Type B pancreatic cell (in vitro differentiated cells): ENCODE measurements around the gene HOXC4. TPM values are rescaled to one million over a fixed set of nuclear protein-coding genes. Genes with fewer than 3 reads are reported as not detected.
A peak's percentile ranks its signal among the peaks of the same experiment; 100 is the strongest.
"Not testable (repeated sequence)": the region's sequence is repeated elsewhere in the genome, so short reads cannot be mapped to it uniquely, and the experiment has no call there.

Experiments used
- DNase-seq: peaks from one replicate; pipeline ENCODE4 v3.0.0; 2021; ENCODE audit warnings: mixed read lengths; ENCODE audit not compliant: unreplicated experiment; ENCODE audit errors: extremely low spot score
- H3K27ac Mint-ChIP-seq: 2 replicates; pipeline ENCODE4 v1.8.0; 2021; ENCODE audit warnings: mild to moderate bottlenecking, mixed read lengths
- H3K27me3 Mint-ChIP-seq: 2 replicates; pipeline ENCODE4 v1.8.0; 2021; ENCODE audit warnings: mixed read lengths
- H3K36me3 Mint-ChIP-seq: 2 replicates; pipeline ENCODE4 v1.8.0; 2021; ENCODE audit warnings: mixed read lengths
- H3K4me1 Mint-ChIP-seq: one replicate; pipeline ENCODE4 v1.8.0; 2021; ENCODE audit warnings: mixed read lengths; ENCODE audit not compliant: unreplicated experiment
- H3K4me3 Mint-ChIP-seq: 2 replicates; pipeline ENCODE4 v1.8.0; 2021; ENCODE audit warnings: mild to moderate bottlenecking, mixed read lengths
- H3K9me3 Mint-ChIP-seq: 2 replicates; pipeline ENCODE4 v1.8.0; 2021; ENCODE audit warnings: mixed read lengths
- microRNA-seq: library from miRNA; unstranded; fragments of <30 nt; microRNA quantifications from one replicate; pipeline ENCODE4, GENCODE V29; 2020
- total RNA-seq: library from RNA; stranded (reverse); gene quantifications from 2 replicates; pipeline ENCODE4 v1.2.1, GENCODE V29; 2021; ENCODE audit warnings: low replicate concordance

The HOXC4 gene
- total RNA-seq, 1 donor from 2014 or later = 47.9 TPM

- H3K27me3 Mint-ChIP-seq, H3K4me3 Mint-ChIP-seq, H3K27ac Mint-ChIP-seq, H3K9me3 Mint-ChIP-seq, DNase-seq: not testable (repeated sequence)
- peaks cover 11% of the 10 kb centered on the region for H3K36me3 Mint-ChIP-seq
- peaks cover 34% of the 10 kb centered on the region for H3K4me1 Mint-ChIP-seq
These were observed 42.3 kb downstream of the HOXC4 start for GRCh38 chr12:54095928-54096327.

- not testable (repeated sequence) for H3K36me3 Mint-ChIP-seq, DNase-seq, H3K27me3 Mint-ChIP-seq, H3K4me3 Mint-ChIP-seq, H3K27ac Mint-ChIP-seq, H3K9me3 Mint-ChIP-seq
- H3K4me1 Mint-ChIP-seq = peaks cover 37% of the 10 kb centered on the region
These were observed 45.0 kb downstream of the HOXC4 start for GRCh38 chr12:54098644-54099043.

- DNase-seq = not testable (repeated sequence)
- peaks cover 13% of the 10 kb centered on the region for H3K27me3 Mint-ChIP-seq
These were observed 47.0 kb downstream of the HOXC4 start for GRCh38 chr12:54100588-54100987.

DNA sequence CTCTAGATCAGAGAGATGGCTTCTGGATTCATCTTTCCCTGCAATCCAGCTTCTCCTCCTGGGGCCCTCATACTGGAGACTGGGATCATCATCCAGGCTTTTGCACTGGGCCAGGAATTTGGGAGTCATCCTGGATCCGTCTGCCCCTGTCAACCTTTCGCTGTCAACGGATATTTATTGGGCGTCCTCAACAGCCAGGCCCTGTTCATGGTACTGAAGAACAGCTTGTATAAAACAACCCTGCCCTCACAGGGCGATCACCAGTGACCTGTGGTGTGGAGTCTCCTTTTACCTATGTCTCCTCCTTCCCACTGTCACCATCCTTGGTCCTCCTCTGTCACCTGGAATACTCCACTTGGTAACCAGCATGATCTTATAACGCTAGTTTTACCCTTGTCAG is 48.6 kb downstream of the HOXC4 start:
- Mint-ChIP-seq H3K27me3 (peaks cover 25% of the 10 kb centered on the region), H3K4me1 (peaks cover 34% of the 10 kb centered on the region)
- not testable (repeated sequence) for H3K4me3 Mint-ChIP-seq, H3K27ac Mint-ChIP-seq, DNase-seq, H3K36me3 Mint-ChIP-seq, H3K9me3 Mint-ChIP-seq

More at GRCh38 chr12:54100588-54100987, 47.0 kb downstream of the HOXC4 start:
- peaks cover 35% of the 10 kb centered on the region for H3K4me1 Mint-ChIP-seq
- H3K27ac Mint-ChIP-seq, H3K4me3 Mint-ChIP-seq, H3K36me3 Mint-ChIP-seq, H3K9me3 Mint-ChIP-seq: not testable (repeated sequence)

- DNase-seq, H3K27ac Mint-ChIP-seq, H3K36me3 Mint-ChIP-seq, H3K4me3 Mint-ChIP-seq, H3K9me3 Mint-ChIP-seq: not testable (repeated sequence)
- Mint-ChIP-seq H3K27me3 (peaks cover 37% of the 10 kb centered on the region), H3K4me1 (peaks cover 29% of the 10 kb centered on the region)
These were observed 50.2 kb downstream of the HOXC4 start for GRCh38 chr12:54103827-54104226.

Small RNA genes within 50 kb of the gene (microRNA-seq; reads per million reads assigned to microRNA genes)
- gene MIR615 = 108 reads per million, percentile 64 among the genes with 10 or more reads in this experiment

Other genes starting within 250 kb of the HOXC4 start
- 0.48 TPM in 1 of 2 replicates, not detected in the other for gene HOXC13, start 115.0 kb upstream of the HOXC4 start, total RNA-seq
- not detected in 2 replicates for gene HOXC12, start 98.9 kb upstream of the HOXC4 start, total RNA-seq
- gene HOXC11, start 80.7 kb upstream of the HOXC4 start, total RNA-seq = 0.12 TPM in 1 of 2 replicates, not detected in the other
- gene HOTAIR, start 78.9 kb upstream of the HOXC4 start, total RNA-seq = not detected in 2 replicates
- gene HOXC10, start 68.7 kb upstream of the HOXC4 start, total RNA-seq = not detected in 2 replicates
- 0.27 and 0.36 TPM in 2 replicates for gene HOXC9, start 53.7 kb upstream of the HOXC4 start, total RNA-seq
- 0.77 and 1.5 TPM in 2 replicates for gene HOXC8, start 44.9 kb upstream of the HOXC4 start, total RNA-seq
- 4.8 and 23.0 TPM in 2 replicates for gene HOXC6, start 25.4 kb upstream of the HOXC4 start, total RNA-seq
- gene HOXC5, start 20.8 kb upstream of the HOXC4 start, total RNA-seq = 1.9 and 56.9 TPM in 2 replicates
- gene SMUG1, start 135.2 kb downstream of the HOXC4 start, total RNA-seq = 48.3 and 52.5 TPM in 2 replicates
- gene CBX5, start 226.3 kb downstream of the HOXC4 start, total RNA-seq = 87.8 and 227 TPM in 2 replicates
- gene HNRNPA1, start 226.9 kb downstream of the HOXC4 start, total RNA-seq = 1,366 and 2,469 TPM in 2 replicates
- 0.24 and 0.65 TPM in 2 replicates for gene NFE2, start 247.2 kb downstream of the HOXC4 start, total RNA-seq